Natural killer cell treated with Interleukin-12 subunit alpha and Interleukin-12 subunit beta and Interleukin-15 and Interleukin-18, amount 100 ng/mL, for 72 hours (primary cell): Measurements from ENCODE around the gene RAB35. TPM values are rescaled to one million over a fixed set of nuclear protein-coding genes. Genes with fewer than 3 reads are reported as not detected.
"Not testable (repeated sequence)": the region's sequence is repeated elsewhere in the genome, so short reads cannot be mapped to it uniquely, and the experiment has no call there.

ENCODE experiments used
- ATAC-seq, 2 donors: fragments of 150-1000 bp; cut with Tn5 transposase in 1 of 2; sonication (Bioruptor Pico), chemical (Tn5 transposase) in 1 of 2; 2 replicates each; pipeline ENCODE4 v1.10.0; 2021
- DNase-seq: peaks from one replicate; pipeline ENCODE4 v3.0.0; 2022; ENCODE audit warnings: low spot score
- H3K27ac Mint-ChIP-seq, 2 donors: 1 replicate in 1 of 2; 2 replicates in 1 of 2; pipeline ENCODE4 v1.8.0; 2022; ENCODE audit warnings: mixed read lengths in 2 of 2, mild to moderate bottlenecking in 1 of 2, moderate library complexity in 1 of 2
- H3K27me3 Mint-ChIP-seq, 2 donors: 1 replicate in 1 of 2; 2 replicates in 1 of 2; pipeline ENCODE4 v1.8.0; 2022; ENCODE audit warnings: mixed read lengths in 2 of 2
- H3K36me3 Mint-ChIP-seq: one replicate; pipeline ENCODE4 v1.8.0; 2022; ENCODE audit warnings: mixed read lengths
- H3K4me1 Mint-ChIP-seq, 2 donors: 1 replicate in 1 of 2; 2 replicates in 1 of 2; pipeline ENCODE4 v1.8.0; 2022; ENCODE audit warnings: low read depth in 2 of 2, mixed read lengths in 2 of 2, mild to moderate bottlenecking in 1 of 2
- H3K4me3 Mint-ChIP-seq: one replicate; pipeline ENCODE4 v1.8.0; 2022; ENCODE audit warnings: mixed read lengths
- H3K9me3 Mint-ChIP-seq: 2 replicates; pipeline ENCODE4 v1.8.0; 2022; ENCODE audit warnings: mixed read lengths
- total RNA-seq, 2 donors: library from RNA; stranded (reverse); gene quantifications; one replicate each; pipeline ENCODE4 v1.2.3, GENCODE V29; 2022

Gene RAB35
- total RNA-seq, 2 donors from 2014 or later, result 85.2 to 94.1 TPM

DNA sequence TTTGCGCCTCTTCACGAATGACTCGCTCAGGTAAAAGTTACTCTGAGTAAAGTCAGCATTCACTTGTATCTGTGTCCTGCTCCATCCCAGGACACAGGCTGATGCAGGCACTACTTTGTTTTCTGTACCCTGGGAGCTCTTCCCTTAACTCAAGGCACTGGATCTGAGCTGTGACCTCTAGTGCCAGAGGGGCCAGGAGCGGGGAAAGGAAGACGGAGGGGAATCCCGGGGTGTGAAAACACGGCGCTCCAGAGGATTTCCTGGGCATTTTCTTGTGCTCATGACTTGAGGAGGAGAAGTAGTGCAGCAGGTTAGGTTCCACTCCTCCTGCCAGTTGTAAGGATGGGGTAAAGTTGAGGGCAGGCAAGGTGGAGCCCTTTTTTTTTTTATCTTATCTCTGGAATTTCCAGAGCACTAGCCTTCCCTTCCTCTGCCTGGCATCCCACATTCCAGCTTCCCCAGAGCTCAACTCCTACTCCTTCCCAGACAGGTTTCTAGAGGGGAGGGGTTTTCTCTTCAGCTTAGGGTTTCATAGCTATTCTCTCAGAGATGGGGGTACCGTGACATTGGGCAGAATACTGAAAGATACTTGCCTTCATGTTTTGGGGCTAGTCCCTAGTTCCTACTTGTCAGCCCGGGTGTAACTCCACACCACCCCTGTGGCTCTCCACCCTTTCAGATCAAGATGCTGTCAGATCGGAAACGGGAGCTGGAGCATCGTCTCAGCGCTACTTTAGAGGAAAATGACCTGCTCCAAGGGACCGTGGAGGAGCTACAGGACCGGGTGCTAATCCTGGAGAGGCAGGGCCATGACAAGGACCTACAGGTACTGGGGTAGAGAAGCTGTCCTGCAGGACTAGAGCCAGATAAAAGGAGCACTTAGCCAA is 52.3 kb downstream of the RAB35 start:
- Mint-ChIP-seq H3K27ac (no peak overlapping the region), H3K36me3 (no peaks in the 10 kb centered on the region), H3K4me1 (no peaks in the 10 kb centered on the region), H3K9me3 (no peaks in the 10 kb centered on the region), H3K27me3 (no peaks in the 10 kb centered on the region), H3K4me3 (no peak overlapping the region)
- ATAC-seq (no peak), DNase-seq (no peak)

DNA sequence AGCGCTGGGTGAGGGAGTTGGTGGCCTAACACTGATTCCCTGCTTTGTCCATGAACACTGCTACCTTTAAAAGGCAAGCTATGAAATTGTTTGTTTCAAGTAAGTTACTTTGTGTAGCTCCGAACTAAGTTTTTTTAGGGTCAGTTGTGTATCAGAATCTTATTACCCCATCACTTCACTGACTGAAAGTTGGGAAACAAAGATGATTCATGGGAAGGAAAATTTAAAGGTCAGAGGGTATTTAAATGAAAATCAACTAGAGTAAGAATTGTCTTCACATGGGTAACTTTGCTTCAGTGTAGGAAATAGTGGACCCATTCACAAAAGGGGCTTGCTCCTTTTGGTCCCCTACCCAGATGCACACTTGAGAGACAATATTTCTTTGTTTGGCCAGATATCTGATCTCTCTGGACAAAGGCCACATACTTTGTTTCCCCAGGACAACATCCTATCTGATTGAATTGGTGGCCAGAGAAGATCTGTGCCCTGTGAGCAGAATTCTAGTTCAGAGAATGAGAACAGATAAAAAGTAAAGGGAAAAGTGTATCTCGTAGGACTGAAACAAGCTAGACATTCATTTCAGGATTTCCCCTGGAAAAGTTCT is 53.5 kb downstream of the RAB35 start:
- no peak overlapping the region for H3K27ac Mint-ChIP-seq
- no peaks in the 10 kb centered on the region for H3K4me1 Mint-ChIP-seq
- no peaks in the 10 kb centered on the region for H3K27me3 Mint-ChIP-seq
- no peaks in the 10 kb centered on the region for H3K9me3 Mint-ChIP-seq
- ATAC-seq, result no peak
- no peak overlapping the region for H3K4me3 Mint-ChIP-seq
- DNase-seq, result no peak
- no peaks in the 10 kb centered on the region for H3K36me3 Mint-ChIP-seq

DNA sequence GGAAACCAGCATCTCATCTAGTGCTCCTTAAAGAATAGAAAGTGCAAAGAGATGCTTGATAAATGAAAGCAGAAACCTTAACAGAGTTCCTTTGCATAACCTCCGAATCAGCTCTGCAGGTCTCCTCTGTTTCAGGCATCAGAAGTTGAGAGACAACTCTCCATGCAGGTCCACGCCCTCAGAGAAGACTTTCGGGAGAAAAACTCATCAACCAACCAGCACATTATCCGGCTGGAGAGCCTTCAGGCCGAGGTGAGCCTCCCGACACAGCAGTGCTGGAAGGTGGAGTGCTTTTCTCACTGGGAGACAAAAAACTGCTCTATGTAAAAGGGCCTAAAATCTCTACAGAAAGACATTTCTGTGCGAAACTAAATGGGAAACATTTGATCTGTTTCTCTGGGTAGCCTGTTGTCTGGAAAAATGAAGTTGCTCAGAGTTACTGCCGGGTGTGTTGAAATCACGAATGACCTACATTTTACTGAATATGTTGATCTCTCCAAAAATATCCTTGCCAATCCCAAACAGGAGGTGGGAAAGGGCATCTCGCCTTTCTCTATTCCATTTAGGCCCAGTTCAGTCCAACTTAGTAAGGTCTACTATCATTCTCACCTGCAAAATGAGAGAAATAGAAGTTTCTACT is 54.9 kb downstream of the RAB35 start:
- Mint-ChIP-seq H3K9me3 (no peaks in the 10 kb centered on the region), H3K4me1 (no peaks in the 10 kb centered on the region), H3K27me3 (no peaks in the 10 kb centered on the region), H3K36me3 (no peaks in the 10 kb centered on the region), H3K4me3 (no peak overlapping the region), H3K27ac (no peak overlapping the region)
- DNase-seq (no peak), ATAC-seq (no peak)

DNA sequence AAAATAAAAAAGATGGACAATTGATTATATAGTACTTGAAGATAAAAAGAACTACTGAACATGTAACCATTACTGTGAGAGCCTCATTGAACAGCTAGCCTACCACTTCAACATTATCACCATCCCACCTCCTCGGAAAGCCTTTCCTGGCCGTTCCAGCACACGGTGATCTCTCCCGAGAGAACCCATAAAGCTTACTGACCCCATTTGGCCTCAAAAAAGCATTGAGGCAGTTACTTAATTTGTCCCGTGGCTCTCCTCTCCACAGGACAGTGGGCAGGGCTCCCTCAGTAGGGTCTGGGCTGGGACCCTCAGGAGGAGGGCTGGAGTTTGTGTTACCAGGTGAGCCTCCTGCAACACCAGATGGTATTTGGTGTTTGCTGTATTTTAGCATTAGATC is 55.8 kb downstream of the RAB35 start:
- H3K4me1 Mint-ChIP-seq, result no peaks in the 10 kb centered on the region
- H3K27ac Mint-ChIP-seq, result no peak overlapping the region
- no peaks in the 10 kb centered on the region for H3K27me3 Mint-ChIP-seq
- ATAC-seq (no peak), DNase-seq (no peak)
- no peaks in the 10 kb centered on the region for H3K36me3 Mint-ChIP-seq
- H3K9me3 Mint-ChIP-seq, result no peaks in the 10 kb centered on the region
- no peak overlapping the region for H3K4me3 Mint-ChIP-seq

DNA sequence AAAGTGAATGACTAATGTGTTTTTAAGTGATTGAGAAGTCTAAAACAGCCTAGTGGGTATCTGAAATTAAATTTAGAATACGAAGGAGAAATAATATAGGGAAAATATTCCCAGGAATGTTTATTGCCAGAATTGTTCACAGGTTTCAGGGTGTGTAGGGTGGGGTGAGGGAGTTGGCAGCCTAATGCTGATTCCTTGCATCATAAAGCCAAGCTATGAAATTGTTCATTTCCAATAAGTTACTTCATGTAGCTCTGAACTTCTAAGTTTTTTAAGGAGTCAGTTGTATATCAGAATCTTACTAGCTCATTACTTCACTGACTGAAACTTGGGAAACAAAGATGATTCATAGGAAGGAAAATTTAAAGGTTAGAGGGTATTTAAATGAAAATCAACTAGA is 56.4 kb downstream of the RAB35 start:
- Mint-ChIP-seq H3K4me3 (no peak overlapping the region), H3K4me1 (no peaks in the 10 kb centered on the region), H3K9me3 (no peaks in the 10 kb centered on the region), H3K27ac (no peak overlapping the region), H3K36me3 (no peaks in the 10 kb centered on the region), H3K27me3 (no peaks in the 10 kb centered on the region)
- ATAC-seq (no peak), DNase-seq (no peak)

DNA sequence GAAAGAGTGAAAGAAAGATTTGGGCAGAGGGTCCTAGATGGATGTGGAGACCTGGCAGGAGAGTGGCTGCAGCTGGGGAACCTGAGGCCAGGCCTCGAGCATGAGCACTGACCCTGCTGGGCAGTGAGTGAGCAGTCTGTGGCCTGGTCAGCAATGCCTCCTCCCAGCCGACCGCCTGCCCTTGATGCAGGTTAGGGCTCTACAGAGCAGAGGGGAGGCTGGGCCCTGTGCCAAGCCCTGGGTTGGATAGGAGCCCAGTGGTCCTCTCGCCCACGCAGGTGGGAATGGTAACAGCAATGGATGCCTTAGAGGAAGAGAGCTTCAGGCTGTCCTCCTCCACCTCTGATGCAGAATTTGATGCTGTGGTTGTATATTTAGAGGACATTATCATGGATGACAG is 59.8 kb downstream of the RAB35 start:
- peaks cover 0 to 6% of the 10 kb centered on the region in 2 donors for H3K4me1 Mint-ChIP-seq
- no peak overlapping the region for H3K4me3 Mint-ChIP-seq
- no peaks in the 10 kb centered on the region for H3K27me3 Mint-ChIP-seq
- H3K9me3 Mint-ChIP-seq, result no peaks in the 10 kb centered on the region
- ATAC-seq, result no peak
- H3K27ac Mint-ChIP-seq, result no peak overlapping the region
- DNase-seq, result no peak
- H3K36me3 Mint-ChIP-seq, result peaks cover 7% of the 10 kb centered on the region

DNA sequence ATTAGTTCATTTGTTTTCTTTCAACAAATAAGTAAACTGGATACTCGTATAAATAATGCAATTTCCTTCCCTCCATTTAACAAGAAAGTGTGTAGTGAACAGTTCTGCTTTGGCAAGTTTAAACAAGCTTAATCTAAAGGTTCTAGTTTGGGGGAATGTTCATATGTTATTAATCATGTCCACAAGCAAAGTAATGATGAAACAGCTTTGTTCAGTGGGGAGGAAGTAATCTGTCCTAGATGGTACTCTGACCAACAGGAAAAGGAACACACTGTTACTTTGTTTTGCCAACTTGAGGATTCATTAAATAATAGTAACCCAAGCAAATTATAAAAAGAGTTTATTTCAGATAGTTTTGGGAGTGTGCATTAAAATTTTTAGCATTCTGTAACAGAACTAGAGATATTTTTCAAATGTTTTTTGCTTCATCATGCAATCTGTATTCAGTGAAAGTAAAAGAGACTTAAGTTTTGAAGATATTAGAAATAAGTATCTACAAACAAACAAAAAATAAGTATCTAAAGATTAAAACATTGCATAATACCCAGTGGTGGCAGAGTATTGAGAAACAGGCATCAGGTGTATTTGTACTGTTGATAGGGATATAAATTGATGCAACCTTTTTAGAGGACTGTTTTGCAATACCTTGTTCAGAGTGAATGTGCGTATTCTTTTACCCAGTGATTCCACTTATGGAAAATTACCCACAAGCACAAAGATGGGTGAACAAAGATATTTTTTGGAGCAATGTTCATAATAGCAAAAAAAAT is 61.1 kb downstream of the RAB35 start:
- no peak for DNase-seq
- peaks cover 7% of the 10 kb centered on the region for H3K36me3 Mint-ChIP-seq
- no peaks in the 10 kb centered on the region for H3K9me3 Mint-ChIP-seq
- H3K27ac Mint-ChIP-seq, result no peak overlapping the region
- H3K4me1 Mint-ChIP-seq, result peaks cover 0 to 6% of the 10 kb centered on the region in 2 donors
- ATAC-seq, result no peak
- no peaks in the 10 kb centered on the region for H3K27me3 Mint-ChIP-seq
- H3K4me3 Mint-ChIP-seq, result no peak overlapping the region

DNA sequence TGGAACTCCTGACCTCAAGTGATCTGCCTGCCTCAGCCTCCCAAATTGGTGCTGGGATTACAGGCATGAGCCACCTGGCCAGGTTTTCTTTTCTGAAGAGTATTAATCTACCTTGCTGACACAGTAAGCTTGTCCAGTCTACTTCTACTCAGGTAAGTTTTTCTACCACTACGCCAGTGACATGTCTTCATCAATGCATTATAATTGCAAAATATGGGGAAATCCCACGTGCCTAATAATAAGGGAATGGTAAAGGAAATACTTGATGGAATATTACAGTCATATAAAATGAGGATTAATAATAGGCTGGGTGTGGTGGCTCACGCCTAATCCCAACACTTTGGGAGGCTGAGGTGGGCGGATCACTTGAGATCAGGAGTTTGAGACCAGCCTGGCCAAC is 62.3 kb downstream of the RAB35 start:
- H3K36me3 Mint-ChIP-seq, result peaks cover 7% of the 10 kb centered on the region
- H3K9me3 Mint-ChIP-seq, result no peaks in the 10 kb centered on the region
- H3K27ac Mint-ChIP-seq, result no peak overlapping the region
- DNase-seq (no peak), ATAC-seq (no peak)
- H3K4me3 Mint-ChIP-seq, result no peak overlapping the region
- H3K4me1 Mint-ChIP-seq, result peaks cover 0 to 6% of the 10 kb centered on the region in 2 donors
- no peaks in the 10 kb centered on the region for H3K27me3 Mint-ChIP-seq

DNA sequence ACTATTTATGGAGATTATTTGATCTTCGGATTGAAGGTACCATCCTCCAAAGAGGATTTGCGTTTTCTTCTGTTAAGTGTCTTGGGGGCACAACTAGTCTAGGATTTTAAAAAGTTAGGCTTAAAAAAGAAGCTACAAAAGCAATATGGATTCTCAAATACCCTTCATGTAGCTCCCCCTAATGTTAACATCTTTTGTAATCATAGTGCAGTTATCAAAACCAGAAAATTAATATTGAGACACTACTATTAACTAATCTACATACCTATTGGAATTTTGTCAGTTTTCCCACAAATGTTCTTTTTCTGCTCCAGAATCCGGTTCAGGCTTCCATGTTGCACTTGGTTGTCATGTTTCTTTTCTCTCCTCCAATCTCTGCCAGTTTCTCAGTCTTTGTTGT is 65.0 kb downstream of the RAB35 start:
- DNase-seq, result no peak
- H3K4me1 Mint-ChIP-seq, result peaks cover 10 to 16% of the 10 kb centered on the region in 2 donors
- H3K27ac Mint-ChIP-seq, result no peak overlapping the region
- no peaks in the 10 kb centered on the region for H3K9me3 Mint-ChIP-seq
- H3K27me3 Mint-ChIP-seq, result no peaks in the 10 kb centered on the region
- H3K4me3 Mint-ChIP-seq, result no peak overlapping the region
- no peak for ATAC-seq
- peaks cover 7% of the 10 kb centered on the region for H3K36me3 Mint-ChIP-seq

DNA sequence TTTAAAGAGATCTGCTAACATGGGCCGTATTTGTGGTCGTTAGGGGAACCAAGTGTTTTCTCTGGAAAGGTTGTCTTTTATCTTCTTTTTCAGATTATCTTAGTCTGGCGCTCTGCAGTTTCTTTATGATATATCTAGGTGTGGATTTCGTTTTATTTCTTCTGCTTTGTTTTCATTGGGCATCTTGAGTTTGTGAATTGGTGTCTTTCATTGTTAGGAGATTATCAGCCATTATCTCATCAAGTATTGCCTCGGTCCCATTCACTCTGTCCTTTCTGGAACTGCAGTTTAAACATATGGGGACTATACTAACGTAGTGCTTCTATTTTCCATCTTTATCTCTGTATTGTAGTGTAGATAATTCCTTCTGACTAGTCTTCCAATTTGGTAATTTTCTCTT is 67.1 kb downstream of the RAB35 start:
- Mint-ChIP-seq H3K4me1 (peaks cover 10 to 16% of the 10 kb centered on the region in 2 donors), H3K36me3 (peaks cover 7% of the 10 kb centered on the region), H3K27me3 (no peaks in the 10 kb centered on the region), H3K27ac (no peak overlapping the region), H3K4me3 (no peak overlapping the region), H3K9me3 (no peaks in the 10 kb centered on the region)
- no peak for ATAC-seq
- no peak for DNase-seq

DNA sequence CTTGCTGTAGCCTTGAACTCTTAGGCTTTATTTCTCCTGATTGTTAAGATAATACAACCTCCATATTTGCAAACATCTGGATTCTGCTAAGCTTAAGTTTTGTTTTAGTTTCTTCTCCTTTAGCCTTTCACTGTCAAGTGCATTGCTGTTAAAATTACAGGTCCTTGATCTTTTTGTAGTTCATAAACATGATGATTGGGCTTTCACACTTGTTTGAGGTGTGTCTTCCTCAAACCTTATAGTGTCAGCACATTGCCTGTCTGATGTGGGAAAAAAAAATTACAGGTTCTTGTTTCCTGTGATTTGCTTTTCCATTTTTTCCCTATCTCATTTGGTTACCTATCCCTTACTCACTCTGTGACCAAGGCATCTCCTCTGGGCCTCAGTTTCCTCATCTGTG is 68.3 kb downstream of the RAB35 start:
- Mint-ChIP-seq H3K9me3 (no peaks in the 10 kb centered on the region), H3K27ac (peak overlapping the region in 1 of 2 donors; percentile 30), H3K4me3 (no peak overlapping the region), H3K36me3 (peaks cover 7% of the 10 kb centered on the region), H3K27me3 (no peaks in the 10 kb centered on the region), H3K4me1 (peaks cover 10 to 16% of the 10 kb centered on the region in 2 donors)
- no peak for DNase-seq
- ATAC-seq, result no peak

DNA sequence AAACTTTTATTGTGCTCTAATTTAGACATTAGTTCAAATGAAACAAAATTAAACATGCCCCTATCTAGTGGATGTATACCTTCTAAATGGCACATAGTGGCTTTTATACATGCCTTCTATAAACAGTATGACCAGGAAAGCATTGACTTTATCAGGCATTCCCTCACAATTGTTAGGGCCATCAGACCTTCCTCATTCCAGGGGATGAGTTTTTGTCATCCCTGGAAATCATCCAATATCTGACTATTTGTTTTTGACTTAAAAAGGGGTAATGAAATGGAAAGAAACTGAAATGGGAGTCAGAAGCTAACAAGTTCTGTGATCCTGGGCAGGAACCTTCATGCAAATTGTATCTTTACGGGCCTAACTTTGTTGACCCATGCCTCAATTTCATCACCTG is 69.5 kb downstream of the RAB35 start:
- H3K4me3 Mint-ChIP-seq, result no peak overlapping the region
- no peak for ATAC-seq
- no peaks in the 10 kb centered on the region for H3K27me3 Mint-ChIP-seq
- H3K9me3 Mint-ChIP-seq, result no peaks in the 10 kb centered on the region
- peaks cover 3% of the 10 kb centered on the region for H3K36me3 Mint-ChIP-seq
- DNase-seq, result no peak
- H3K27ac Mint-ChIP-seq, result no peak overlapping the region
- peaks cover 10 to 13% of the 10 kb centered on the region in 2 donors for H3K4me1 Mint-ChIP-seq

DNA sequence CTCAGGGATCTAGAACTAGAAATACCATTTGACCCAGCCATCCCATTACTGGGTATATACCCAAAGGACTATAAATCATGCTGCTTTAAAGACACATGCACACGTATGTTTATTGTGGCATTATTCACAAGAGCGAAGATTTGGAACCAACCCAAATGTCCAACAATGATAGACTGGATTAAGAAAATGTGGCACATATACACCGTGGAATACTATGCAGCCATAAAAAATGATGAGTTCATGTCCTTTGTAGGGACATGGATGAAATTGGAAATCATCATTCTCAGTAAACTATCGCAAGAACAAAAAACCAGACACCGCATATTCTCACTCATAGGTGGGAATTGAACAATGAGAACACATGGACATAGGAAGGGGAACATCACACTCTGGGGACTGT is 71.2 kb downstream of the RAB35 start:
- not testable (repeated sequence) for H3K27ac Mint-ChIP-seq, H3K36me3 Mint-ChIP-seq, H3K27me3 Mint-ChIP-seq, ATAC-seq, H3K9me3 Mint-ChIP-seq, H3K4me3 Mint-ChIP-seq, DNase-seq
- peaks cover 10 to 11% of the 10 kb centered on the region in 2 donors for H3K4me1 Mint-ChIP-seq
